HG02571 (cell line): ENCODE measurements around the gene NRXN3.

ENCODE experiments used
- ATAC-seq: cut with Tn5 transposase; IDR thresholded peaks from one replicate; pipeline ENCODE4 v1.9.1; 2021; ENCODE audit warnings: mild to moderate bottlenecking, moderate library complexity; ENCODE audit not compliant: unreplicated experiment

The NRXN3 gene

GRCh38 chr14:78701246-78701645 lies 531.1 kb downstream of the NRXN3 start:
- ATAC-seq = no peak

GRCh38 chr14:78704965-78705364 lies 534.8 kb downstream of the NRXN3 start:
- ATAC-seq = no peak

DNA sequence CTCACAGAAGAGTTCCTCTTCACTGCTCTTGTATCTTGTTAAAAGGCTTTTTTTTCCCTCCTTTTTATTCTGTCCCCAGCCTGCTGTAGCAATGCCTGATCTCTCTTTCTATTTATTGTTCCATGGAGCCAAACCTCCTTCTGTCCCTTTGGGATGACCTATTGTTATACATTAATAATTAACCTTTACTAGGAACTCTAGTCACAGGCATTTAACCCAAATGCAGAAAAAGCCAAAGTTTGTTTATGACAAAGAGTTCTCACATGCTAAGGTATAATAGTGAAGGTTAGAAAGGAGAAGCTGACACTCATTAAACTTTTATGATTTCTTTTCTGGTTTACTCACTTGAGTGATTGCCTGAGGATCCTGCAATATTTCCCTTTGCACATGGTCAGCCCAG lies 535.8 kb downstream of the NRXN3 start:
- ATAC-seq = no peak

DNA sequence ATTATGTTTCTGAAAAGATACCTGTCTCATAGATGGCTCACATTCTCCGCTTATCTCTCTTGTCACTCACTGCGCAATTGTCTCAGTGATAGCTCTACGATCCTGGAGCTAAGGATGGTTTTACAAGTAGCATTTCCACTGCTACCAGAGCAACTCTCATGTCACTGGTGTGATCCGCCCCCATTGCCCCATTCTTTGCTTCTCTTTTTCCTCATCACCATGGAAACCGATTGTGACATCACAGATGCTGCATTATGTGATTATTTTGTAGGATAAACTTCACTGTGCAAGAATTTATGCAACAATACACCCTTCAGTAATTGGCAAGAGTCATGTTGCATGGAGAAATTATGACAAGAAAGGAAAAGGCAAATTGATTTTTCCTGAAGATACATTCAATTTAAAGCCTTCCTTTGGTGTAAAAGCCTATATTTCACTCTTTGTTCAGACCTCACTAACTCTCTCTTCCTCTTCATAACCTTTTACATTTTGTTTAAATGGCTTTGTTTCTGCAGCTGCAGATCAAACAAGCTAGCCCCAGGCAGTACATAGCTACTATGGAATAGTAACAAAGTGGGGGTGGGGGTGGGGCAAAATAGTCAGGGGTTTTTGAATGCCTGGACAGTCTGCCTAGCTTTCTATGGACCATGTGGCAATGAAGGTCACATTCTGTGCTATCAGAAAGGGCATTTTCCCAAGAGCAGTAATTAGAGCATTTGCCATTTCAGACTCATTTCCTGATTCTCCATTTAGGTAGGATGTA lies 539.8 kb downstream of the NRXN3 start:
- ATAC-seq = no peak

GRCh38 chr14:78710963-78711362 lies 540.8 kb downstream of the NRXN3 start:
- ATAC-seq = no peak

DNA sequence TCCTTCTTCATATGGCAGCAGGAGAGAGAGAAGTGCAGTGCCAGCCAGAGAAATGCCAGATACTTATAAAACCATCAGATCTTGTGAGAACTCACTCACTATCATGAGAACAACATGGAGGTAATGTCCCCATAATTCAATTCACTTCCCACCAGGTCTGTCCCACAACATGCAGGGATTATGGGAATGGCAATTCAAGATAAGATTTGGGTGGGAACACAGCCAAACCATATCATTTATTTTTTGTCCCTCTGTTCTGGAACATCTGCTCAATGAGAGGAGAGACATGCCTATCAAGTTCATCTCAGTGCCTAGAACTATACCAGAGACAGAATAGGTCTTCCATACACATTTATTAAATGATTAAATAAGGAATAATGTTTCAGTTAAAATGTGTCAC lies 543.5 kb downstream of the NRXN3 start:
- no peak for ATAC-seq

- no peak for ATAC-seq
Observed at GRCh38 chr14:78714711-78715110, 544.5 kb downstream of the NRXN3 start.

DNA sequence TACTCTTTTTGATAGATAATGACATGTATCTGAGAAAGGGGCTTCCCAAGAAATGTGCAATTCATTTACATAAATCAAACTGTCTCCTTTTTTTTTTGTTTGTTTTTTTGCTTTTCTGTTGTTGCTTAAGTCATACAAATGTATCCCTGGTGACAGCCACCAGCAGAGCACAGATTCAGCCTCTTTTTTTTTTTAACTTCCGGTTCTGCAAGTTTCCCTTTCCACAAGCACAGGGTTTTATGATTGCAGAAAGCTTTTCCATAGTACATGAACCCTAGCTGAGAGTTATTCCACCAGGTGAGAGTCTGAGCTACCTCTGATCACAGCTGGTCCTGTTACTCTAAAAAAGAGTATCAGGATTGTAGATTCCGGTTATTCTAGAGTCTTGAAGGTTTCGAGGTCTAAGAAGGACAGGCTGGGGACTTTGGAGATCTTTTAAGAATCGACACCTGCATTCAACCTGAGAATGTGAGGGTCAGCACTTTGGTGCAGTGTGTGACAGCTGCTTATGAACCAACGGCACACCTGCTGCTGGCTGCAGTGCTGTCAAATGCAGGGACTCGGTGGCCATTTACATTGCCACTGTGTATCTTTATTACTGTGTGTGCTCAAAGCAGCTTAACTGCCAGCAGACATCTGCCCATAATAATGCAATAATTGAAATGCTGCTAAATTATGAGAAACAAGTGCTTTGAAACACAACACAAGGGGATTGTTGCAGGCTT lies 551.7 kb downstream of the NRXN3 start:
- ATAC-seq = no peak

DNA sequence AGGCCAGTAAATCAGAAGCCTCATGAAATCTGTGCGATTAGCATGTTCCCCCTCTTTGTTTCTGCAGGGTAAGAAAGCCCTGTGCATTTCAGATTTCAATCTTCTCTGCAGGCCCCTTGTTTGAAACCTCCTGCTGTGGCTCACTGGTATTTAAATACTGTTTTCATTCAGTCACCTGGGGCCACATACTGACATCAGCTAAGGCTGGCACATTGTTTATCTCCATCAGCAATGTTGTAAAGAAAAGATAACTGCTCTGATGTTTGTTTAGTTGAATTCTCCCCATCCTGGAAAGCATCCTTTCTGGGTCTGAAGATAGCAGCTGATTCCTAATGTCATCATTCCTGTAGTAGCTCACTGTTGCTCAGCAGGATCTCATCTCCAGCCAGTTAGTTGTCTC lies 554.9 kb downstream of the NRXN3 start:
- ATAC-seq = no peak

DNA sequence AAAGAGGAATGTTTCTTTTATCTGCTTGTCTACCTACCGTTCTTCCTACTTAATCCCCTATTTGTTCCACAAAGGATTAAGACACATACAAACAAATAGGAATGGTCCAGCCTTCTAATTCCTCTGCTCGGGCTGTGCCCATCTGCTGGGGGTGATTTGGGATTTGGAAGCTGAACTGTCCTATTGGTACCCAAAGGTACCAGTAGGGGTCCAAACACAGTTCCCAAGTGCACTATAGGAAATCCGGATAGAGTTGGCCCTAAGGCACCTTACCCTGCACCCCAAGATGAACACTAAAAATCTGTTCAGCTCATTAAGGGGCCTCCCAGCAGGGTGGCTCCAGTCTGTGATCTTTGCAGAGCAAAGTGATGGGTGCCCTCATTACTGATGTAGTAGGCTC lies 566.9 kb downstream of the NRXN3 start:
- no peak for ATAC-seq

- no peak for ATAC-seq
Observed at GRCh38 chr14:78737601-78738000, 567.4 kb downstream of the NRXN3 start.

DNA sequence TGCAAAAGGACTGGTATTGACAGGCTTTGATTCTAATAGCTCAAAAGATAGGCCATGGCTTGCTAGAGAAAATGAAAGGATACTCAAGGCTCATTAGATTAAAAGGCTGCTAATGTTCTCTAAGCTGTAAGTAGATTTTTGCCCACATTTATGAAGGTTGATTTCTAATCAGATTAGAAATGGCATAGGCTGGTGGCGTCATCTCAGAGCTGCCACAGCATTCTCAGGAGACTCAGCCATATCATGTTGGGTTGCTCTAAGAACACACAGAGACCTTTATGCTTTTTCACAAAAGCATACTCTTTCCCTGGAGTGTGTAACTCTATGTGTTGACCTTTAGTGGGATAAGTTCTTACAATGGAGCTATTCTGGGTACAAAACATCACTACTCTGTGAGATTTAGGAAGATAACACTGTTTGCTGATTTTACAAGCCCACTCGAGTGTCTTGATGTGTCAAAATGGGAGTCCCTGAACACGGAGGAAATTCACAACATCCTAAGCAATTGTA lies 576.0 kb downstream of the NRXN3 start:
- ATAC-seq = no peak

DNA sequence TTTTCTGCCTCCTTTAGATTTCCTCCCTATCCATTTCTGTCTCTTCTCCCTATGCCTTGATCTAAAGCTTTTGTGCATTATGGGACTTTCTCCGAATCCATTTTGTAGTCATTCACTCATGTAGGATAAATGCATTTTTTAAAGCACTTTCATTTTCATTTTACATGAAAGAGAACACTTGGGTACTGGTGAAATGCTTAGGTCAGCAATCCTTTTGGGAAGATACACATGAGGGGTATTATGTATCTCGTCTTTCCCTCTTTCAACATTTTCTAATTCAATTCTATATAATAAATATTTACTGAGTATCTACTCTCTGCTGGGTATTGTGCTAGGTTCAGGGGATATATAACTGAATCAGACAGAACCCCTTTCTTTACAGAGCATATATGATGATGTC lies 577.6 kb downstream of the NRXN3 start:
- ATAC-seq = no peak

DNA sequence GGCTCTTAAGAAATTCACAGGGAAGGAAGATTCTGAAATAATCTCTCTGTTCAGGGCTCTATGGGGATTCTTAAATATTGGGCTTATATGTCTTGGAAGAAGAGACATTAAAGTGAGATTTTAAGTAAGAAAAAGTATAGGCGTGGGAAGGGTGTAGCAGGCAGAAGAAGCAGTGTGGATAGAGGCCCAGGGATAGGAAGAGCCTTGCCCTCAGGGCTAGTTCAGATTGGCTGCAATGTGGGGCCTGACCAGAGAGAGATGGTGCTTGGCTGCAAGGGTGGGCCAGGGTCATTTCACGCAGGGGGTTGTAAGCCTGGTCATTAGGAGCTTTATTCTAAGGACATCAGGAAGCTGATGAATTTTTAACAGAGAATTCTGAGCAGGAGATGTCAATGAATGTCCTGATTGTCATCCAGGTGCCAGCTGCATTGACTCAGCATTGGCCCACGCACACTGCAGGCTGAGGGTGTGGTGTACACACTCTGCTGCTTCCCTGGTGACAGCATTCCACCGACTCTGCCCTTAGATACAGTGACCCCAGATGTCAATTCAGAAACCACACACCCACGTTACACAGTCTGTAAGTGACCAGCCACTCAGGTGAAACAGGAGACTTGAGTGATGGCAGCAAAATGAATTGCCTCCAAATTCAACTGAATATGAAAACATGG lies 582.5 kb downstream of the NRXN3 start:
- ATAC-seq = no peak

GRCh38 chr14:78754059-78754458 lies 583.9 kb downstream of the NRXN3 start:
- no peak for ATAC-seq

DNA sequence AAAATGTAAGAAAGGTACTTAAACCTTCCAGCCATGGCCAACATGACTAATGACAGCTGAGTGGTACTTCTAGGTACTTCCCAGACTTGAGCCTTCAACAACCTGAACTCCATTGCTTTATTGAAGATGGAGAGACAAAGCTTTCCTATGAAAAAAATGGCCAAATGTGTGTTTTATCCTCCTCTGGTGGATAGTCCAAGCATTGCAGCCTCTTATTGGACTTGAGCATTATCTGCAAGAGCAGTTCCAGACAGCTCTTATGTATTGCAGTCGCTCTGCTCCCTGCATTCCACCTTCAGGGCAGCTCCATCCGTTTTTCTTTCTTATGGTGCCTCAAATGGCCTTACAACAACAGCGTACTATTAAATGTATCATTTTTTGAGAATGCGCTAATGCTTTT lies 588.2 kb downstream of the NRXN3 start:
- no peak for ATAC-seq

- ATAC-seq = no peak
Observed at GRCh38 chr14:78762331-78762730, 592.2 kb downstream of the NRXN3 start.

DNA sequence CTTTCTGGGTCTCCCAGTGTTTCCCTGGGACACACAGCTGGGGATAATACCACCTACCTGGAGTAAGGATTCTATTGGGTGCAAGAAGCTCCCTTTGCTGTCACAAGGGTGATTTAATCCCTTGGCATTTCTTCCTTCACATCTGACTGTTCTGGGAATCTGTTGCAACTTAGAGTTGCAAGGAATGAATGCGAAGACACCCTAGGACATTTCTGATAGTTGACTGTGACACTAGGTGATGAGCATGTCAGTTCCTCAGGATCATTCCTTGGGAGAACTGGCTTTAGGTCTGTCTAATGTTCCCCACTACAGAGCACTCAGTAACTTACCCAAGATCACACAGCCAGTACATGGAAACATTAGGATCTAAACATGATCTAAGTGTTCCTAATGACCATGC lies 593.6 kb downstream of the NRXN3 start:
- ATAC-seq = no peak

DNA sequence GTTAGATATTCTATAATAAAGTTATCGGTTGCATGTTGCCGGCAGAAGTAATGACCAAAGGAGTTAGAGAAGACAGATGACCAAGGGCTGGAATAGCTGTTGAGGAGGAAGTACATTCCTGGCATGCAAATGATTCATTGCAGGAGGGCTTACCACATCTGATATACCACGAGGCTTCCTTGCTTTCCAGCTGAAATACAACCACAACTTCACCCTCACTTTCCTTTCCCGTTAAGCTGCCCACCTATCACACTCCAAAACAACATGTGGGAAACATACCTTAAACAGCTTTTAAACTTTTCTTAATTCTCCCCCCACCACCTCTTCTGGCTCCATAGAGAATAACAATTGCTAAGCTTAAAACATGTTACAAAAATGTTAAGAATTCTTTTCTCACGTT lies 594.1 kb downstream of the NRXN3 start:
- ATAC-seq = no peak

DNA sequence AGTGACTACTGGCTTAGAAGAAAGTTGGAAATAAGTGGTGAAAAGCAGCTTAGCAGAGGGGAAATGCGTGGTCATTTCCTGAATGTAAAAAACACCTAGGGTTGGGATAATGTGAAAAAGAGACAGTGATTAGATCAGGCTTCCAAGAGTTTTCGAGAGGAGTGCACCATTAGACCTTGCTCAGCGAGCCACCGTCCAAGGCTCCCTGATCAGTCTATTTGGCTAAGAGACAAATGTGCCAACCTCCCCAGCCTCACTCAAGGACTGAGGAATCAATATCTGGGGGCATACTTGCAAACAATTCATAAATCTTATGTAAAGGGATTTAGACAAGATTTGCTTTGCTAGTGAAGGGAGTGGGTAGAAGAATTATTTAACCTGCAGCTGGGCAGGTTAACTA lies 594.5 kb downstream of the NRXN3 start:
- ATAC-seq = no peak

- no peak for ATAC-seq
Observed at GRCh38 chr14:78767436-78767835, 597.3 kb downstream of the NRXN3 start.

DNA sequence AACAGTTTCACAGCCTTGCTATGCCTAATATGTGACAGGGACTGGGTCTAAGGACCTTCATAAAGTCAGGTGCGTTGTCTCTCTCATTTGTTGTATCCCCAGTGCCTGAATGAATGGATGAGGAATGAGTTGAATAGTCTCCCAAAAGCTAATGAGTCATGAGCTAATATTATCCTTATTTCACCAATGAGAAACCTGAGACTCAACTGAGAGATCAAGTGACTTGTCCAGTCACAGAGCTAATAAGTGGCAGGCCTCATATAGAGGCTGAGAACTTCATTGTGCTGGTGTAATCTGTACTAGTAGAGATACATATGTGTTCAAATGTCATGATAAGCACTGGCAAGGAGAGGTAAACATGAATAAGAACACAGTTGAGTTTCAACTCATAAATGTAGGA lies 612.4 kb downstream of the NRXN3 start:
- no peak for ATAC-seq
